Superior temporal gyrus (tissue), 1 donor: ENCODE measurements around the gene FLYWCH1.
A peak's percentile ranks its signal among the peaks of the same experiment; 100 is the strongest.

Source experiments
- DNase-seq: peaks from one replicate; pipeline ENCODE4 v3.0.0-alpha.2; 2016; ENCODE audit errors: extremely low spot score

FLYWCH1 gene

DNA sequence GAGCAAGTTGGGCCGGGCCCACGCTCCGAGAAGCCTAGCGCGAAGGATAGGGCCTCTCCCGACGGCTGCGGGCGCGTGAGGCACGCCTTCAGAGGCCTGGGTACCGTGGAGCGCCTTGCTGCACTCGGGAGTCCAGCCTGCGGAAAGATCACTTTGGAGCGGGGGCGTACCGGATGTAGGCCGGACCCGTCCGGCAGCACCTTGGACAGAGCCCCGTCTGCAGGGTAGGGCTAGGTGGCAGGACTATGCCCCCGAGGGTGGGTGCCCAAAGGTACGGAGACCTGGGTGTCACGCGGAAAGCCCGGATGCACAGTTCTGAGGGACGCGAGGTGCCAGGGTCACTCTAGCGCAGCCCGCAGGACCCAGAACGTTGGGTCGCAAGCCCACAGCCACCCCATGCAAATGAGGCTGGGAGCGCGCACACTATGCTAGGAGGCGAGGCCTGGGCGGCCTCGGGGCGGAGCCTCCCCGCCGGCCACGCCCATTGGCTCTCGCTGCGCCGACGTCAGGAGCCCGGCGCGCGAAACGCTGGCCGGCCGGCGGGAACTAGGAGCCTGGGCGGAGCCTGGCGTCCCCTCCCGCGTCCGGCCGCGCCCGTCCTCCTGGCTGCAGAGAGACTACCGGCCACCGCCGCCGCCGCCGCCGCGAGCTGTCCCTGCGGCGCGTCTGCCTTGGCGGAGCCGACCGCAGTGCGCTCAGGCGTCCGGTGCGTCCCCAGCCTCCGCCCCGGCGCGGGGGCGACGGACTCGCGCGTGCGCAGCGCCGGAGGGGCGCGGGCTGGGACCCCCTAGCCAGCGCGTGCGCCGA, 57.2 kb downstream of the FLYWCH1 start, which contains the start of gene PAQR4:
TSS of gene PAQR4 (plus strand) at position 611 of the 807 bp plus-strand sequence. CDS start 327 bp downstream, outside the sequence.
- peak; percentile 92 for DNase-seq

DNA sequence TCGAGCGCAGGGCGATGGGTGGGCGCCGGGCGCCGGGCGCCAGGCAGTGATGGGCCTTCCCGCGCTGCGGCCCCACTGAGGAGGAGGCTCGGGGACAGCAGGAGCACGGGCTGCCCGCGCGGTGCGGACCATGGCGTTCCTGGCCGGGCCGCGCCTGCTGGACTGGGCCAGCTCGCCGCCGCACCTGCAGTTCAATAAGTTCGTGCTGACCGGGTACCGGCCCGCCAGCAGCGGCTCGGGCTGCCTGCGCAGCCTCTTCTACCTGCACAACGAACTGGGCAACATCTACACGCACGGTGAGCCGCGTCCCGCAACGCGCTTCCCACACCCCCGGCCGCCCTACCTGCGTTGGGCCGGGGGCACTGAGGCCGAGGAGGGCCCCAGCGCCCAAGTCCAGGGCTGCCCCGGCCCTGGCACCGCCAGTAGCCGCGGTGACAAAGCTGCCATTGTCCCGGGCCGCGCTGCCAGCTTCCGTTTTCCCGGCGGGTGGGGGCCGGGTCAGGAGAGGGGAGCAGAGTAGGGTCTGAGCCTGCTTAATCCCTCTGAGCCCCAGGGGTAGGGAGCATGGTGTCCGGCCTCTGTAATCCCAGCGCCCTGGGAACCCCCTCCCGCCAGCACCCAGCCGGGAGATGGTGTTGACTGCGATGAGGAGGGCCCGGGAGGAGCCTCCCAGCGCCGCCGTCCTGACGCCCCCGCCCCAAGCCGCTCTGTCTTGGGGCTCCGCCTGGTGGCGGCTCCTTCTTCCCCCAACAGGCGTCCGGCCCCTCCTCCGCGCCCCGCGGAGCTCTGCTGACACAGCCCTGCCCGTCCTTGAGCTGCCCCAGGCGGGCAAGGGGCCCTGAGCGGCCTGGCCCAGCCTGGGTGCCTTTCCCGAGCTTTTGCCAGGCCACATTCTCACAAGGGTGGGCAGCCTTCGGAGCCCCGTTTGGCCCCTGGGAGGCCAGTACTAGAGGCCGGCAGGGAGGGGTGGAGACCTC, 58.1 kb downstream of the FLYWCH1 start:
- peak; percentile 67 for DNase-seq

DNA sequence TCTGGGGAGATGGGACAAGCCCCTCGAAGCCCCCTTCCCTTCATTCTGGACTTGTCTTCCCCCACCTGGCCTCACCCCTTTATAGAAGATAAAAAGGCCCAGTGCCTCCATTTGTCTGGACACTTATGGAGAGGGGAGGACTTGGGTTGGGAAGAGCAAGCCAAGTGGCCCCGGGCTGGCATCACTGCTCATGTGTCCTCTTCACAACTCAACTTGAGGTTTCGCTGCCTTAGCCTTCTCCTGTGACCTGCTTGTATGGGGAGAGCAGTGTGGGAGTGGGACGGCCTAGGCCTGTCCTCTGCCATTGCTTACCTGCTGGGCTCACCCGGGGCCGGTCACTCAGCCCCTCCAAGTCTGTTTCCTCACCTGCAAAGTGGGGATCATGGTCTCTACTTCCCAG, 58.8 kb downstream of the FLYWCH1 start:
- DNase-seq = no peak

DNA sequence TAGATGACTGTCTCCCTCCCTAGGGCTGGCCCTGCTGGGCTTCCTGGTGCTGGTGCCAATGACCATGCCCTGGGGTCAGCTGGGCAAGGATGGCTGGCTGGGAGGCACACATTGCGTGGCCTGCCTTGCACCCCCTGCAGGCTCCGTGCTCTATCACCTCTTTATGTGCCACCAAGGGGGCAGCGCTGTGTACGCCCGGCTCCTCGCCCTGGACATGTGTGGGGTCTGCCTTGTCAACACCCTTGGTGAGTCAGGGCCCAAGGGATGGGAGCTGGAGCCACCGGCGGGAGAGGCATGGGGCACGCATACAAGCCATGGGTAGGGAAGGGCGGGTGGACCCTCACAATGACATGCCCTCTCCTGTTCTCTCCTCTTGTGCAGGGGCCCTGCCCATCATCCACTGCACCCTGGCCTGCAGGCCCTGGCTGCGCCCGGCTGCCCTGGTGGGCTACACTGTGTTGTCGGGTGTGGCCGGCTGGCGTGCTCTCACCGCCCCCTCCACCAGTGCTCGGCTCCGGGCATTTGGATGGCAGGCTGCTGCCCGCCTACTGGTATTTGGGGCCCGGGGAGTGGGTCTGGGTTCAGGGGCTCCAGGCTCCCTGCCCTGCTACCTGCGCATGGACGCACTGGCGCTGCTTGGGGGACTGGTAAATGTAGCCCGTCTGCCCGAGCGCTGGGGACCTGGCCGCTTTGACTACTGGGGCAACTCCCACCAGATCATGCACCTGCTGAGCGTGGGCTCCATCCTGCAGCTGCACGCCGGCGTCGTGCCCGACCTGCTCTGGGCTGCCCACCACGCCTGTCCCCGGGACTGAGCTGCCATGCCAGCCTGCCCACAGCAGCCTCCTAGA, 59.6 kb downstream of the FLYWCH1 start:
- DNase-seq = no peak

DNA sequence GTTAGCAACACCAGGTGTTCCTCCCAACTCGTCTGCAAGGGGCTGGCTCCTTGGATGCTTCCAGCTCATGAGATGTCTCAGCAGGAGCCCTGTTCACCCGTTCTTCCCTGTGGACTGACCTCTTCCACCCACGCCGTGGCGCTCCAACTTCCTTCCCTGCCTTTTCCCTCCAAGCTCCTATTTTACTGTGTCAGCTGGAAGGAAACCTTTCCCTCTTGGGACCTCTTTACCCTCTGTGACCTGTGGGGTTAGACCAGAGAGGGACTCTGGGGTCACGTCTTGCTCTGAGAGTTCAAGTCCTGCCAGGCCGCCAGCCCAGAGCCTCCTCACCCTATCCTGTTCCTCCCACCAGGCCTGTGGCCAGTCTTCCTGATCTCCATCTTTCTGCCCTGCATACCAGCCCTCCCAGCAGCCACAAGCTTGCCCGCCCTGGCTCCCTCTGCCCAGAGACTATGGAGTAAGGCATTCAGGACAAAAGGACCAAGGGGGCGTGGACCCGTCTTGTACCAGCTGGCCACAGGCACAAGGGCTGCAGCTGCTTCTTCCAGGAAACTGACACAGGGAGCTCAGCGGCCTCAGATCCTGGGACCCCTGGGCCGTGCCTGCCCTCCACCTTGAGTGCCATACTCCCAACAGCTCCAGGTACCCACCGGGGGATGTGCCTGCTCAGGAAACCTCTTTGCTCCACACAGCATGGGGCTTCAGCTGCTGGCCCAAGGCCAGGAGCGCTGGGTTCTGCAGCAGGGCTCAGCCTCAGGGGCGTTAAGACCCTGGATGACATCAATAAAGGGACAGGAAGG, 60.5 kb downstream of the FLYWCH1 start:
- DNase-seq = no peak

DNA sequence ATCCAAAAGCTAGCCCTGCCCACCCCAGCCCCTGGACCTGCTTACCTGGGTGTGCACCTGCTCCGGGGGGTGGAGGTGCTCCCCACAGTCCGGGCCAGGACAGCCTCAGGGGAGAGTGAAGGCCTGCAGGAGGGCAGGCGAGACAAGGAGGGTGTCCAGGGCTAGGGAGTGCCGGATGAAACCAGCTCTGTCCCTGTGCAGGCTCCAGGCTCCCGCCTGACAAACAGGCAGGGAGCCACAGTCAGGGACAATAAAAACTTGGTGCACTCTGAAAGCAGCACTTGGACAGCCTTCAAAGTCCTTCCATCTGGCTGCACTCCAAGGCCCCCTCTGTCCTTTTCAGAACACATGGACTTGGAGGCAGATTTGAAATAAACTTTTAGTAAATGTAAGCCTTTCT, 61.4 kb downstream of the FLYWCH1 start:
- DNase-seq = peak; percentile 39

DNA sequence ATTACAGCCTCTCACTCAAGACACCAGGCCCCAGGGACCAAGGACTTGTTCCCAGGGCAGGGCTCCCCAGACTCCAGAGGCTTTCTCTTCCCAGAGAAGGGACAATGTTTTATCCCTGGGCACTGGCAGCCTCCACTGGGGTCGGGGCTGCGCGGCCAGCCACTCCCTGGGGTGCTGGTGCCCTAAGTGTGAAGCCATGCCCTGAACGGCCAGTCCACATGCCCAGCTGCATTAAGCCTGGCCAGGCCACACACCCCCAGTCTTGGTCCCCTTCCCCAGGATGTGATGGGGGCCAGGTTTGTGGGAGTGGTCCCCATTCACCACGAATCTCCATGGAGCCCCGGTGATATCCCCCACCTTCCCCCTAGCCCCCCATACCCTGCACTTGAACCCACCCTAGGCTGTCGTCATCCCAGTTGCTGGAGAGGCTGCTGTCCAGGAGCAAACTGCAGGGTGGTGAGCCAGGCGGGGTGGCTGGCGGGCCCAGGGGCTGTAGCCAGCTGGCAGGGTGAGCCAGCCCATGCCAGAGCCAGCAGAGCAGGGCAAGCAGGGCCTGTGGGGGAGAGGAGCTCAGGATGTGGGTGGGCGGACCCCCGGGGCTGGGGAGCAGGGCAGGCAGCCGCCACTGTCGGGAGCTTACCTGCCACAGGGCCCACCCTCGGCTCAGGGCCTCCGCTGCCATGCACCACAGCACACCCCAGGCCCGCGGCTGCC, 62.0 kb downstream of the FLYWCH1 start:
- no peak for DNase-seq

DNA sequence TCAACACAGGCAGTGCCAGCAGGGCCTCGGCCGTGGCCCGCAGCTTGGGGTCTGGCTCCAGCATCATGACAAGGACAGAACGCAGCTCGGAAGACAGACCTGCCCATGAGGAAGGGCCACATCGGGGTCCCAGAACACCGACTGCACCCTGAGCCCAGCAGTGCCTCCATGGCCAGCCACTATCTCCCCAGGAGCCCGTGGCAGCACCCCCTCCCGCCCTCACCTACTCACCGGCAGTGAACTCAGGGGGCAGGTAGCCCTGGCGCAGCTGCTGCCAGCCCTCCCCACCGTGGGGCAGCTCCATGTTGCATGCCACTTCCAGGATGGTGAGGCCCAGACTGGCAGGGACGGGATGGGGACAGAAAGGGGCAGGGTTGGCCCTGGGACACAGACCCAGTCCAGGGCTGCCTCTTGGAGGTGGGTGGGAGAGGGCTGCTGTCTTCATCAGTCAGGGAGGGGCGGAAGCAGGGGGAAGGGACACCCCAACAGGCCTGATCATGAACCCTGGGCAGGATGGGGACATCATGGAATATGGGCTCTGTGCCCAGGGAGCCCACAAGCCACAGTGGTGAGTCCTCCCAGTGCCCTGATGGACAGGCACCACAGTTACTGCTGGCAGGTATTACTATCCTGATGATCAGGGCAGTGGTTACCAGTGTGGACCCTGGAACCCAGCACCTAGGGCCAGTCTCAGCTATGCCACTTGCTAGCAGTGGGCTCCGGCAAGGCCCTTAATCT, 62.8 kb downstream of the FLYWCH1 start:
- DNase-seq = no peak

DNA sequence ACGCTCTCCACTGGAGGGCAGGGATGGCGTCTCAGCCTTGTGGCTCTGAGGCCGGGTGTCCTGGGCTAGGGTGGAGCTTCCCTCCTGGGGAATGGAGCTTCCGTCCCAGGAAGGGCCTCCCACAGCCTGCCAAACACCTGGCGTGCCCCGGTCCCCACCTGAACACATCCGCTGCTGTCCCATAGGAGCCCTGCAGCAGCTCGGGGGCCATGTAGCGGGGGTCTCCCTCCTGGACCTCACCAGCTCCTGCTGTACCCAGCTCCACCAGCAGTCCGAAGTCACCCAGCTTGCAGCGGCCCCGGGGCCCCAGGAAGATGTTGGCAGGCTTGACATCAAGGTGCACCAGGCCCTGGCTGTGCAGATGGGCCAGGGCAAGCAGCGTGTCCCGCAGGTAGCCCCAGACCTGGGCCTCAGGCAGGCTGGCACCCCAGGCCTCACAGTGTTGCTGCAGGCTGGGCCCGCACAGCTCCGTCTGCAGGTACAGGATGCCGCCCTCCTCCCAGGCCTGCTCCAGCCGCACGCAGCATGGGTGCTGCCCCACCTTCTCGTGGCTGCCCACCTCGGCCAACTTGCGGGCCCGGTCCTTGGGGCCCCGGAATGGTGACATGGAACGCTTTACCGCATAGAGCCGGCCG, 63.5 kb downstream of the FLYWCH1 start:
- no peak for DNase-seq

DNA sequence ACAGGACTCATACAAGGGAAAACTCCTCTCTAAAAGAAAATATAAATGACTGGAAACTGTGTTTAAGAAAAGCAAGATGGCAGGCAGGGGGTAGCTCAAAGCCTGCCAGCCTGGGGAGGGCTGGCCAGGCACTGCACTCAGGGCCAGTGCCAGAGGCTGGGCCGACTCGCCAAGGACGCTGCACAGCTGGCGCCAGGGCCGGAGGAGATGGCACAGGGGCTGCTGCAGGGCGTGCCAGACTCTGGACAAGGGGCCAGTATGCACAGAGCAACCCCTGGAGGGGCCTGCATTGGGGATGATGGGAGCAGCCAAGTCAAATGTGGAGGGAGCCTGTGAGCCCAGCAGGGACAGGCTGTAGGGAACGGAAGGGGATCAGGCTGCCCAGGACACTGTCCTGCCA, 64.5 kb downstream of the FLYWCH1 start:
- no peak for DNase-seq

DNA sequence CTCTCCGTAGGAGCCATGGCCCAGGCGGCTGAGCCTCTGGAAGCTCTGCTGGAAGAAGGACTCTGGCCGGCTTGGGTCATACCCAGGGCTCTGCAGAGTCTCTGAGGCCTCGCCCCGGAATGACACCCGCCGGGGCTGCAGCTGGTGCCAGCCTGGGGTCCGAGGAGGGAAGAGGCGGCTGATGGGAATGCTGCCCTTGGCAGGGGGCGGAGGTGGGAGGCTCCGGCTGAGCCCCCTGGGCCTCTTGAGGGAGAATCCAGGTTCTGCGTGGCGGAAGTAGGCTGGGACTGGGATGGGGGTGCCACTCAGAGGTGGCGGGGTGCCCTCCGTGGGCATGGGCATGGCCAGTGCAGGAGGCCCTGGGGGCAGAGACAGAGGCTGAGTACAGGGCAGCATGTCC, 64.9 kb downstream of the FLYWCH1 start:
- DNase-seq = no peak

DNA sequence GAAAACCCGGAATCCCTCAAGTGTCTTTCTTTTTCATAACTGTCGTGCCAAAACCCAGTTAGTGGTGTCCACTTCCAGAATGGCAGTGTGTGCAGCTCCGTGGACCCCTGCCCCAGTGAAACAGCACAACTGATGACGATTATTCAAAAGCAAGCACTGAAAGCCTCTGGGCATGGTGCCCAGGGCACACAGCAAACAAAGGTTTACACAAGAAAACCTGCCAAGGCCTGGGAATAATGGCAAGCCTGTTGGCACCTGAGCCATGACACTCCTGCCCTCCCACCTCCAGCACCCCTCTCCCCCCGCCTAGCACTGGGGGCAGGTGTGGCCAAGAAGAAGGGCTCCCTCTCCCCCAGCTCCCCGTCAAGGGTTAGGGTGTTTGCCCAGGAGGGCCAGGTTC, 65.7 kb downstream of the FLYWCH1 start:
- DNase-seq = no peak

DNA sequence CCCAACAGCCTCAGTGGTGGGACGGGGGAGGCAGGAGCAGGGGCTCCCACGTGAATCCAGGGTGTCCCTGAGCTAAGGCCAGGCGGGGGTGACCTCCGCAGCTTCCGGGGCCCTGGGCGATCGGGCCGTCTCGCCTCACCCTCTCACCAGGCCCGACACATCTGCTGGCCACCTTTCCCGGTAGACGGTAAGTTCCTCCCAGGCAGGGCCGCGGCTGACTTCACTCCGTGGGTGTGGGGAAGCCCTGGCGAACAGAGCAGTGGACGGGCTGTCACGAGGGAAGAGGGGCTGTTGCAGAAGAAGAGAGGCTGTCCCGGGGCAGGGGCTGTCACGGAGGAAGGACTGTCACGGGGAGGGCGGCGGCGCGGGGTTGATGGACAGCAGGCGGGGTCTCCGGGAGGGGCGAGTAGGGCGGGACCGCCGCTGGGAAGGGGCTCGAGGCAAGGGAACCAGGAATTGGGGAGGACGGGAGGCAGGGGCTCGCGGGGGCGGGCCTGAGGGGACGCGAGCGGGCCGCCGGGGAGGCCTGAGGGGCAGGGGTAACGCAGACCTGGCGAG, 68.0 kb downstream of the FLYWCH1 start:
- no peak for DNase-seq

DNA sequence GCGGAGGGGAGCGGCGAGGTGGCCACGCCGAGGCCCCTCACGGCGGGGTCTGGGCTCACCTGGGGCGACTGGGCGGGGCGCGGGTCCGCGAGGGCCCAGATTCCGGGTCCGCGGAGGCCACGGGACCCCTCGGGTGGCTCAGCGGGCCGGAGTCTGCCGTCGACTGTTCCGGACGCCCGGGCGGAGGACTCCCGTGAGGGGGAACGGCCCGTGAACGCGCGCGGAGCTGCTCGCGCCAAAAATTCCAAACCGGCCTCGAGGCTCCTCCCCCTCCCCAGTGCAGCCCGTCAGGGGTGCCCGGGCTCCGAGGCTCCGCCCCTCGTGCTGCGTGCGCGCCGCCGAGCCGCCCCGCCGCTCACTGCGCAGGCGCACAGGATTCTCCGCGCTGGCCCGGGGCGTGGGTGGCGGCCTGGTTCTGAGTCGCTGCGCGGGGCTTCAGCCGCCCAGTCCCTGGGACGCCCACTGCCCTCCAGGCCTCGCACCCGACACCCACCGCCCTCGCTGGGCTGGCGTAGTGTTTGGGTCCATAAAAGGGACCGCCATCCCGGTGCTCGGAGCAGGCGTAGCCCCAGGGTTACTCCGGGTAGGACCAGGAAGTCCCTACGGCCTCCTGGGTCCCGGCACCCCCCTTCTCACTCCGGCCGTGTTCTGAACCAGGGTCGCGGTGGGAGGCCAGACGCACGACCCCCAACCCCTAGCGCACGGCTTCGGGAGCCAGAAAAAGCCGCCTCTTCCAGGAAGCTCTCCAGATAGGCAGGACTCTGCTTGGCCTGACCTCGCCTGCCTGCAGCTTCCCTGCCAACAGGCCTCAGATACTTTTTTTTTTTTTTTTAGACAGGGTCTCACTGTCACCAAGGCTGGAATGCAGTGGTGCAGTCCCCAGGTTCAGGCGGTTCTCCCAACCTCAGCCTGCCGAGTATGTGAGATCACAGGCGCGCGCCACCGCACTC, 68.8 kb downstream of the FLYWCH1 start, which contains the start of gene PKMYT1:
TSS of gene PKMYT1 (minus strand) at position 220 of the 950 bp plus-strand sequence. CDS start 789 bp downstream, outside the sequence.
- DNase-seq = peak; percentile 89

DNA sequence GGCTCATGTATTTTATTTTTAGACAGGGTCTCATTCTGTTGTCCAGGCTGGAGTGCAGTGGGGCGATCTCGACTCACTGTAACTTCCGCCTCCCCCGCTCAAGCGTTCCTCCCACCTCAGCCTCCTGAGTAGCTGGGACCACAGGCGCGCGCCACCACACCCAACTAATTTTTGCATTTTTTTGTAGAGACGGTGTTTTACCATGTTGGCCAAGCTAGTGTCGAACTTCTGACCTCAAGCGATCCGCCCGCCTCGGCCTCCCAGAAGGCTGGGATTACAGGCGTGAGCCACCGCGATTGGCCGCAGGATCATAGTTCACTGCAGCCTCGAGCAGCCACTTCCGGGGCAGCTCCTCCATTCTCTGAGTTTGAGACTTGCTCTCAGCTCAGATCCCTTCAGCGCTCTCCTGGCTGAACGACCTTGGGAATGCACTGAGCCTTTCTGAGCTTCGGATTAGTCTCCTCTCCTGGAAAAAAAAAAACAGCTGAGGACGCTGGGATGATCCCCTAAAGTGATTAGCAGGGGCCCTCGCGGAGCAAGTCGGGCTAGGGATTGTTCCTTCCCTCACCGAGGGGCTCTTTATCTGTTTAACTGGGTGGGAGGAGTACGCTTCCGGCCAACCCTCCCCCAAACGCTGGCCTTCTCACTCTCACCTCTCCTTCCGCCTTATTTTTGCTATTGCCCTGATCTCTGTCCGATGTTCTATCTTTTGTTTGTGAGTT, 69.6 kb downstream of the FLYWCH1 start:
- DNase-seq = no peak

DNA sequence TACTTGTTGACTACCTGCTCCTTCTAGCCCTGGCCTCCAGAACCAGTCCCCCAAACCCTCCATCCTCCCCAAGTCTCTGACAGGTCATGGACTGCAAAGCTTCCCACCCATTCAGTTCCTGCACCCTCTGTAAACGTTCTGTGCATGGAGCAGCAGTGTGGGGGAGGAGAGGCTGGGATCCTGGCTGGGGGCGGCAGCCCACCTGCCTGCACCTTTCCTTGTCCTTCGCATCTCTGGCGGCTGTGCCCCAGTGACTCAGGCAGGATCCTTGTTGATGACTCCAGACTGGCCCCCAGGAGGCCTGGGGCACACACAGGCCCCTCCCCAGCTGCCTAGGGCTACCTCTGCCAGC, 70.1 kb downstream of the FLYWCH1 start:
- no peak for DNase-seq

DNA sequence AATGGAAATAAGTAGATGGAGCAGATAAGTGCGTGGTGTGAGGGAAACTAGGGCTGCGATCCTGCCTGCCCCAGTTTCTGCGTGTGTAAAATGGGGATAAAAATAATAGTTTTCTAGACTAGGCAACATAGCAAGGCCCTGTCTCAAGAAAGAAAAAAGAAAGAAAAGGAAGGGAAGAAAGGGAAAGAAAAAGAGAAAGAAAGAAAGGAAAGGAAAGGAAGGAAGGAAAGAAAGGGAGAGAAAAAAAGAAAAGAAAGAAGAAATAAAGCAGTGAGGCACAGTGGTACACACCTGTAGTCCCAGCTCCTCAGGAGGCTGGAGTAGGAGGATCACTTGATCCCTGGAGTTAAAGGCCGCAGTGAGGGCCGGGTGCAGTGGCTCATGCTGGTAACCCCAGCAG, 70.7 kb downstream of the FLYWCH1 start:
- DNase-seq = no peak
